G401.6 (cell line): ENCODE data around the gene SNRPN.
"Not testable (repeated sequence)": the region's sequence is repeated elsewhere in the genome, so short reads cannot be mapped to it uniquely, and the experiment has no call there.

Source experiments
- FAIRE-seq: peaks from 2 replicates; lab custom pipeline; 2012; peaks lifted over from hg19 to GRCh38; lab: Jason Lieb, UNC

The SNRPN gene

GRCh38 chr15:24954783-24955530 is at the start of gene SNRPN, which contains the start of gene SNURF:
Gene SNRPN (plus strand): TSS chr15:24954987. CDS start chr15:24974454, 19,467 bp downstream.
Gene SNURF (plus strand): TSS chr15:24954987. CDS start chr15:24955049, 62 bp downstream.
- FAIRE-seq: no peak

GRCh38 chr15:24916305-24917009 is 38.3 kb upstream of the SNRPN start:
- FAIRE-seq: no peak

- FAIRE-seq: no peak
These were observed 37.4 kb upstream of the SNRPN start for GRCh38 chr15:24917431-24917830.

GRCh38 chr15:24919446-24919845 is 35.3 kb upstream of the SNRPN start:
- FAIRE-seq: no peak

GRCh38 chr15:24922781-24923180 is 32.0 kb upstream of the SNRPN start:
- FAIRE-seq: not testable (repeated sequence)

- FAIRE-seq: no peak
These were observed 30.6 kb upstream of the SNRPN start for GRCh38 chr15:24924153-24924552.

GRCh38 chr15:24924621-24925020 is 30.2 kb upstream of the SNRPN start:
- FAIRE-seq: no peak

- FAIRE-seq: not testable (repeated sequence)
These were observed 22.7 kb upstream of the SNRPN start for GRCh38 chr15:24931874-24932732.

GRCh38 chr15:24933716-24934115 is 21.1 kb upstream of the SNRPN start:
- FAIRE-seq: no peak

GRCh38 chr15:24938224-24938623 is 16.6 kb upstream of the SNRPN start:
- FAIRE-seq: not testable (repeated sequence)

GRCh38 chr15:24940236-24940635 is 14.6 kb upstream of the SNRPN start:
- FAIRE-seq: no peak

- no peak for FAIRE-seq
These were observed 11.4 kb upstream of the SNRPN start for GRCh38 chr15:24943361-24943760.

GRCh38 chr15:24944954-24945353 is 9.8 kb upstream of the SNRPN start:
- FAIRE-seq: no peak

GRCh38 chr15:24945711-24946110 is 9.1 kb upstream of the SNRPN start:
- no peak for FAIRE-seq

GRCh38 chr15:24948495-24948894 is 6.3 kb upstream of the SNRPN start:
- FAIRE-seq: no peak

- no peak for FAIRE-seq
These were observed 739 bp downstream of the SNRPN start for GRCh38 chr15:24955531-24955921.

GRCh38 chr15:24956111-24956838 is 1.5 kb downstream of the SNRPN start:
- no peak for FAIRE-seq

- FAIRE-seq: no peak
These were observed 2.9 kb downstream of the SNRPN start for GRCh38 chr15:24957691-24958090.

GRCh38 chr15:24961967-24962366 is 7.2 kb downstream of the SNRPN start:
- no peak for FAIRE-seq

GRCh38 chr15:24962880-24963279 is 8.1 kb downstream of the SNRPN start:
- no peak for FAIRE-seq

- no peak for FAIRE-seq
These were observed 11.7 kb downstream of the SNRPN start for GRCh38 chr15:24966364-24967103.
